CD4-positive, alpha-beta T cell treated with Interferon gamma for 1 hour (primary cell): ENCODE results near the gene DIO1.
A peak's percentile ranks its signal among the peaks of the same experiment; 100 is the strongest.

Experiments used
- DNase-seq: peaks from one replicate; pipeline ENCODE4 v3.0.0-alpha.2; 2020

The DIO1 gene

DNA sequence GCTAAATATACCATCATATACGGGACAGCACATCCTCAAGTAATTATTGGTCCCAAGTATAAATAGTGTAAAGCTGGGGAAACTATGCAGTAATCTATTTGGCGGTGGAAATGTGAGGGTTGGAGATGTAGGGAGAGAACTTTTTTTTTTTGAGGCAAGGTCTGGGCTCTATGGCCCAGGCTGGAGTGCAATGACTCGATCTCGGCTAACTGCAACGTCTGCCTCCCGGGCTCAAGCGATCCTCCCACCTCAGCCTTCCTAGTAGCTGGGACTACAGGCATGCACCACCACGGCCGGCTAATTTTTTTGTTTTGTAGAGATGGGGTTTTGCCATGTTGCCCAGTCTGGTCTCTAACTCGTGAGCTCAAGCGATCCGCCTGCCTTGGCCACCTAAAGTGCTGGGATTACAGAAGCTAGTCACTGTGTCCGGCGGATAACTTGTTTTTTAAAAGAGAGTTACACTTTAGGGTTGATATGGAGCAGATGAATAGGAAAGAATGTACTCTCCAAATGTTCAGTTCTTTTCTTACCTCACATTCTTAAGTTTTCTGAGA lies 49.6 kb downstream of the DIO1 start:
- no peak for DNase-seq

DNA sequence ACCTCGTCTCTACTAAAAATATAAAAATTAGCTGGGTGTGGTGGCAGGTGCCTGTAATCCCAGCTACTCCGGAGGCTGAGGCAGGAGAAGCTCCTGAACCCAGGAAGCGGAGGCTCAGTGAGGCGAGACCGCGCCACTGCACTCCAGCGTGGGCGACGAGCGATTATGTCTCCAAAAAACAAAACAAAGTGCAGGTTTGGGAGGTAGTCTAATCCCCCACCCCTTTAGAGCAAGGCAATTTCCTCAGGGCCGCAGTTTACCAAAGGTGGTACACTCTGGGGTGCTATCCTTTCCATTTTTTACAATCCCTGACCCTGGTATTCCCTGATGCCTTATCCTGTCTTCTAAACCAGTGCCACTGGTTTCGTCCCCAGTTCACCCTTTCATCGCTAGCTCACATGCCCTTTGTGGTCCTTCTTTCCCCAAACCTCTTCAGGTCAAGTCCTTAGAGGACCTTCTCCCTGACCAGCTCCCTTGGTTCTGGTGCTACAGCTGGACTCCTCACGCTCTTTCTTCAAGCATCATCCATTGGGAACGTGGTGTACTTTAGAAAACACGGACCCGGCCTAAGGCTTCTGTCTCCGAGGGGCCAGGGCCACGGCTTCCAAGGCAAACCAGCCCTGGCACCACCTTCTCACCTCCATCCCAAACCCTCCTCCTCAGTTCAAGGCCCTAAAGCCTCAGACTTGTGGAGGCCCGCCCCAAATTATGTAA lies 50.6 kb downstream of the DIO1 start:
- DNase-seq: no peak

GRCh38 chr1:53945183-53945432 lies 51.1 kb downstream of the DIO1 start:
- DNase-seq: no peak

GRCh38 chr1:53945433-53946251 lies 51.7 kb downstream of the DIO1 start, which contains the start of gene IFT25:
Gene IFT25, minus strand, starts transcription at chr1:53945699. Its CDS starts 5,617 bp downstream, at chr1:53940082.
- DNase-seq: peak; percentile 96

DNA sequence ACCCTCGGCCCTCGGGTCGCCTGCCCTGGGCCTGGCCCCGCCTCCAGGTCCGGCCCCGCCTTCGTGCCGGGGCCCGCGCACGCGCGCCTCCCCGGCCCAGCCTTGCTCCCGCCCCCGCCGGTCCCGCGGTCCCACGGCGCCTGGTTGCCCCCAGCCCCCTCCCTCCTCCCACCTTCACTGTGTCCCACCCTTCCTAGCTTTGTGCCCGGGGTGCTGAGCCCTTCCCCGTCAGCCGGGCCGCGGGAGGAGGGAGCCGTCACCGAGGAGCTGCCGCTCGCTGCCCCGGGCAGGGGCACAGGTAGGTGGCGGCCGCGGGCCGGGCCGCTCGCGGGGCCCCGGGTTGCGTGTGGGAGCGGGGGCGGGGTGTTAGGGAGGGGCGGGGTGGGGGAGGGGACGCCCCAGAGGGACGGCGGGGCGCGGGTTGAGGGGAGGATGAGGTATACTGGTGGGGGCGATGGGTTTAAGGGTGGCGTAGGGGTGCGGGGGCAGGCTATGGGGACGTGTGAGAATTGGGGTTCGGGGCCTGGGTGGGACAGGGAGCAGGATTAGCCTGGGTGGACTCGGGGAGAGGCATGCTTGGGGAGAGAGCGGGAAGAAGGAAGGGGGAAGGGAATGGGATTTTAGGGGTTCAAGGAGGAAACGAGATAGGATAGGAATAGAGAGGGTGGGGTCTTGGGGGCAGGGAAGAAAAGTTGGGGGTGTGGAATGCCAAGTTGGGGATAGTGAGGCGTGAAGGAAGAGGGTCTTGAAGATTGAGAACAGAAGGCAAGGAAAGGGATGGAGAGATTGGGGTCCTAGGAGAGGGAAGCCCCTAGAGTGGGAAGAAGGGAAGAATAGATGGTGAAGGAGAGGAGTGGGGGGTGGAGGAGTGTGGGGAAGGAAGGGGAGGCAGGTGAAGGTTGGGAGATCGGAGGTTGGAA lies 52.5 kb downstream of the DIO1 start, which contains the start of gene LRRC42:
LRRC42 (plus strand) TSS at position 99 of the 920 bp plus-strand sequence. CDS start 5,650 bp downstream, outside the sequence.
- DNase-seq: no peak

GRCh38 chr1:53947172-53947907 lies 53.4 kb downstream of the DIO1 start:
- DNase-seq: no peak

DNA sequence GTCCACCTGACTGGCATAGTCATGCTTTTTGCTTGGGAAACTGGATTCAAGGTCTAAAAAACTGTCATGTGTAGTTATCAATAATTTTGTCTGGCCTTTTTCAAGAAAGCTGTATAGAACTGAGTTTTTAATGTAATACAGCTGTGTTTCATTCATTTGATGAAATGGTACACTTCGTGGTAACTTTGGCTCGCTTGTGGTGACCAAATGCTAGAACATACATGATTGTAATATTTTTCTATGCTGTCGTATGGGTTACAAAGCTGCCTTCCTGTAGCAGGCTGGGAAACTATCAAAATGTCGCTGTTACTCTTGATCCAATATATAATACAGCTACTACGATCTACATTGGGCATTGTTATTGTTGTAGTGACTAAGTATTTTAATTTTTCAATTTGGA lies 54.3 kb downstream of the DIO1 start:
- no peak for DNase-seq

- DNase-seq: no peak
These were observed 55.3 kb downstream of the DIO1 start for GRCh38 chr1:53949023-53949990.

GRCh38 chr1:53951697-53952096 lies 57.7 kb downstream of the DIO1 start:
- no peak for DNase-seq

DNA sequence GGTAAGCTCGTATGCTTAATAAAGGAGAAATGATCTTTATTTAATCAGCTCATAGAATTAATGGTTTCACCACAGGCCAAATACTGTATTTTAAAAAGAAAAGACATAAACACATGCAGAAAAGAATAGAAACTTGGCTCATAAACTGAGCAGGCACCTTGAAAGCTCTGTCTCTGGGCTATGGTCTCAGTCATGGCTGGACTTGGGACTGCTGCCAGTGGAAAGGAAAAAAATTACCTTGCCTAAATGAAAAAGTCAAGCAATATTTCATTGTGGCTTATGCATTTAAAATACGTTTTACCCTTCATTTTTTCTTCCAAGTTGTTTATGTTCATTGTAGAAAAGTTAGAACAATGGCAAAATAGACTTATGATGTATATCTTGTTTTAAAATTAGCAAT lies 60.1 kb downstream of the DIO1 start:
- no peak for DNase-seq

GRCh38 chr1:53956308-53957168 lies 62.6 kb downstream of the DIO1 start:
- DNase-seq: no peak

DNA sequence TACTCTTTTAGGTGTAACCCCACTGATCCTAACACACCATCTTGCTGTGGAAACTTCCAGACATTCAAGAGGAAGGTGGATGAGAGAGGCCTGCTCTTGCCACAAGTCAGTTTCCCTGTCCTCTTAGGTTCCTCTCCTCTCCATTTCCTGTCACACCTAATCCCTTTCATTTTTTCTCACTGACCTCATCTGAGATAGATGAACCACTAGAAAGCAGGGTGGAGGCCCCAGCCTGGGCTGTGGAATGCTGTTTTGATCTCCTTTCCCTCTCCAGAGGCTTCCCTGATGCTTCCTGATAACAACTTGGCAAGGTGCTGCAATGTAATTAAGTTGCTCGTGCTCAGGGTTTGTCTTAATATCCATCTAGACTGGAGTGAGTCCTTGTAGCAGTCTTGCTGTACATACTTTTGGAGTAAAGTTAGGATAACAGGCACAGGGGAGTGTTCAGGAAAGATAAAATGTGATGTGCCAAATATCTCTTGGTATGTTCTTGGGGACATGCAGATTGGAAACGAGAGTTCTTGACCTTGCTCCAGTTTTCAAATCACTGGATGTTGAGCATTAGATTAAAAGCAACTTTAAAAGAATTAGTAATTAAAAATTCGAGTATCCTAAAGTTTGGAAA lies 63.3 kb downstream of the DIO1 start:
- DNase-seq: no peak

- no peak for DNase-seq
These were observed 65.8 kb downstream of the DIO1 start for GRCh38 chr1:53959664-53960250.
